ENCODE data around the gene RSRC1. TPM values are rescaled to one million over a fixed set of nuclear protein-coding genes. Genes with fewer than 3 reads are reported as not detected.

Gene RSRC1
- polyA plus RNA-seq, 1 donor (not counting 4 experiments of a cell fraction or from before 2014, with no cell fraction given), result 11.1 TPM

DNA sequence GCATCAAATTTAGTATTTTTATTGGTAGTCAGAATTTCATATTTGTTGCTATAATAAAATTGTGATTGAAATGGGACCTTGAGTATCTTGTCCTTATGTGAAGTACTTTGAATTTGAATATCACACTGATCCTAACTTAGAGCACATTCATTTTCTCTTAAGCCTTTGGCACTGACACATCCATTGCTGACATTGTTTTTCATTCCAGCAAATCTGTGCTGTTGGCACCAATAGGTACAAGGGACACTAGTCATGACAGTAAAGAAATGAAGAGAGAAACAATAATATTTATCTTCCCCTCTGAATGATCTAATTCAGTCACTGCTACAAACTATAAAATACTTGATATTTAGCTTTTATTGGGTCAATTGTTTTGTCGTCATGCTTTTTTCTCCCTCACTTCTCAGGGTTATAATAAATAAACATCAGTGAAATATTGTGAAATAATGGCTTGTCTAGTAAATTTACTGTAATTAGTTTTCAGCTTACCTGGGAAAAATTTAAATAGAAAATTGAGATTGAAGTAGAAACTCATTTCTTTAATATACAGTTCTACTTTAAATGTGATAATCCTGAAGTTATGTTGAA is 294.3 kb downstream of the RSRC1 start:
- DNase-seq (ENCODE audit: low read depth, low spot score) (no peak), FAIRE-seq (no peak)
- dilution Hi-C loops (cut with MboI; ENCODE audit: extremely low pct_ligation_motif_present, low sequenced_read_pairs), result no loop called here
- TF ChIP-seq EZH2 (IDR thresholded peaks at IDR 0.05; ENCODE audit: low read length), result no peak
- TF ChIP-seq, protein P1, sequence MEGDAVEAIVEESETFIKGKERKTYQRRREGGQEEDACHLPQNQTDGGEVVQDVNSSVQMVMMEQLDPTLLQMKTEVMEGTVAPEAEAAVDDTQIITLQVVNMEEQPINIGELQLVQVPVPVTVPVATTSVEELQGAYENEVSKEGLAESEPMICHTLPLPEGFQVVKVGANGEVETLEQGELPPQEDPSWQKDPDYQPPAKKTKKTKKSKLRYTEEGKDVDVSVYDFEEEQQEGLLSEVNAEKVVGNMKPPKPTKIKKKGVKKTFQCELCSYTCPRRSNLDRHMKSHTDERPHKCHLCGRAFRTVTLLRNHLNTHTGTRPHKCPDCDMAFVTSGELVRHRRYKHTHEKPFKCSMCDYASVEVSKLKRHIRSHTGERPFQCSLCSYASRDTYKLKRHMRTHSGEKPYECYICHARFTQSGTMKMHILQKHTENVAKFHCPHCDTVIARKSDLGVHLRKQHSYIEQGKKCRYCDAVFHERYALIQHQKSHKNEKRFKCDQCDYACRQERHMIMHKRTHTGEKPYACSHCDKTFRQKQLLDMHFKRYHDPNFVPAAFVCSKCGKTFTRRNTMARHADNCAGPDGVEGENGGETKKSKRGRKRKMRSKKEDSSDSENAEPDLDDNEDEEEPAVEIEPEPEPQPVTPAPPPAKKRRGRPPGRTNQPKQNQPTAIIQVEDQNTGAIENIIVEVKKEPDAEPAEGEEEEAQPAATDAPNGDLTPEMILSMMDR (optimal IDR thresholded peaks at IDR 0.05 in 1 of 3, IDR thresholded peaks at IDR 0.05 in 1 of 3, conservative IDR thresholded peaks at IDR 0.05 in 1 of 3; ENCODE audit: extremely low read depth in 1 of 3, insufficient read depth in 2 of 3, low read length in 3 of 3), result no peak
- Histone ChIP-seq H3K4me3 (ENCODE audit: control insufficient read depth in 2 of 3, extremely low read depth in 1 of 3, insufficient read depth in 2 of 3, low read depth in 1 of 3, low read length in 3 of 3) (no peak overlapping the region), H3K9ac (ENCODE audit: control insufficient read depth, extremely low read depth, insufficient read depth, low read length) (no peak overlapping the region), H3K27me3 (ENCODE audit: control insufficient read depth, extremely low read depth, insufficient read depth, low read length) (no peaks in the 10 kb centered on the region), H3K79me2 (ENCODE audit: control insufficient read depth, insufficient read depth, low read length) (no peaks in the 10 kb centered on the region), H3K27ac (ENCODE audit: control insufficient read depth, insufficient read depth, low read length) (no peak overlapping the region), H3K9me1 (ENCODE audit: control insufficient read depth, extremely low read depth, insufficient read depth, low read length) (no peaks in the 10 kb centered on the region), H2AFZ (ENCODE audit: control insufficient read depth, low read length) (no peak overlapping the region), H3K4me1 (ENCODE audit: control insufficient read depth, extremely low read depth, insufficient read depth, low read length) (no peaks in the 10 kb centered on the region), H4K20me1 (ENCODE audit: control insufficient read depth, extremely low read depth, insufficient read depth, low read length) (no peaks in the 10 kb centered on the region), H3K36me3 (ENCODE audit: control insufficient read depth in 2 of 2, extremely low read depth in 1 of 2, insufficient read depth in 2 of 2, low read length in 2 of 2) (no peaks in the 10 kb centered on the region), H3K9me3 (ENCODE audit: control insufficient read depth, low read depth, low read length) (no peaks in the 10 kb centered on the region), H3K4me2 (ENCODE audit: control insufficient read depth, extremely low read depth, insufficient read depth, low read depth, low read length) (no peak overlapping the region)

DNA sequence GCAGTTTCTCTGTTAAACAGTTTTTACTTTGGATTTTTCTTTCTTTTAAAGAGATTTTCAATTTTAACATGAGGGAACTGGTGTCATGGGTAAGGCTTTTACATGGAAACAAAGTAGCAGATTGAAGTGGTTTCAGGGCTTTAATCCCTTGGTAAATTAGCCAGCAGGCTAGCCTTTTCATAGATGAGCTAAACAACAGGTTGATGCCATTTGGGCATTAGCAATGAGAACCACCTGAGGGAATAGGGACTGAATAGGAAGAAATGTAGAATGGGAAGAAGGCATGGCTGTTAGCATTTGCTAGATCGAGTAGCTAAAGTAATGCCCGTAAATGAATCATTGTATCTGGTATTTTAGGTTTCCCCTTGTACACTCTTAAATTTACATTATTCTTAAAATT is 295.6 kb downstream of the RSRC1 start:
- Histone ChIP-seq H3K9me1 (ENCODE audit: control insufficient read depth, extremely low read depth, insufficient read depth, low read length) (no peaks in the 10 kb centered on the region), H3K36me3 (ENCODE audit: control insufficient read depth in 2 of 2, extremely low read depth in 1 of 2, insufficient read depth in 2 of 2, low read length in 2 of 2) (no peaks in the 10 kb centered on the region), H3K4me1 (ENCODE audit: control insufficient read depth, extremely low read depth, insufficient read depth, low read length) (no peaks in the 10 kb centered on the region), H3K79me2 (ENCODE audit: control insufficient read depth, insufficient read depth, low read length) (no peaks in the 10 kb centered on the region), H3K27ac (ENCODE audit: control insufficient read depth, insufficient read depth, low read length) (no peak overlapping the region), H3K27me3 (ENCODE audit: control insufficient read depth, extremely low read depth, insufficient read depth, low read length) (no peaks in the 10 kb centered on the region), H3K4me2 (ENCODE audit: control insufficient read depth, extremely low read depth, insufficient read depth, low read depth, low read length) (no peak overlapping the region), H4K20me1 (ENCODE audit: control insufficient read depth, extremely low read depth, insufficient read depth, low read length) (no peaks in the 10 kb centered on the region), H3K9me3 (ENCODE audit: control insufficient read depth, low read depth, low read length) (no peaks in the 10 kb centered on the region), H3K9ac (ENCODE audit: control insufficient read depth, extremely low read depth, insufficient read depth, low read length) (no peak overlapping the region), H3K4me3 (ENCODE audit: control insufficient read depth in 2 of 3, extremely low read depth in 1 of 3, insufficient read depth in 2 of 3, low read depth in 1 of 3, low read length in 3 of 3) (no peak overlapping the region), H2AFZ (ENCODE audit: control insufficient read depth, low read length) (no peak overlapping the region)
- dilution Hi-C loops (cut with MboI; ENCODE audit: extremely low pct_ligation_motif_present, low sequenced_read_pairs), result no loop called here
- no peak for DNase-seq (ENCODE audit: low read depth, low spot score)
- FAIRE-seq, result no peak
- TF ChIP-seq, protein P1 (optimal IDR thresholded peaks at IDR 0.05 in 1 of 3, IDR thresholded peaks at IDR 0.05 in 1 of 3, conservative IDR thresholded peaks at IDR 0.05 in 1 of 3; ENCODE audit: extremely low read depth in 1 of 3, insufficient read depth in 2 of 3, low read length in 3 of 3), result no peak
- no peak for TF ChIP-seq EZH2 (IDR thresholded peaks at IDR 0.05; ENCODE audit: low read length)

All from keratinocyte (primary cell).